GM21360 (cell line): ENCODE results near the gene LAMC3.
"Not testable (repeated sequence)": the region's sequence is repeated elsewhere in the genome, so short reads cannot be mapped to it uniquely, and the experiment has no call there.

Experiments
- ATAC-seq: cut with Tn5 transposase; IDR thresholded peaks from one replicate; pipeline ENCODE4 v1.9.1; 2021; ENCODE audit warnings: mild to moderate bottlenecking, moderate library complexity; ENCODE audit not compliant: unreplicated experiment

Gene LAMC3

GRCh38 chr9:130991778-130992681 lies 16.9 kb upstream of the LAMC3 start:
- no peak for ATAC-seq

DNA sequence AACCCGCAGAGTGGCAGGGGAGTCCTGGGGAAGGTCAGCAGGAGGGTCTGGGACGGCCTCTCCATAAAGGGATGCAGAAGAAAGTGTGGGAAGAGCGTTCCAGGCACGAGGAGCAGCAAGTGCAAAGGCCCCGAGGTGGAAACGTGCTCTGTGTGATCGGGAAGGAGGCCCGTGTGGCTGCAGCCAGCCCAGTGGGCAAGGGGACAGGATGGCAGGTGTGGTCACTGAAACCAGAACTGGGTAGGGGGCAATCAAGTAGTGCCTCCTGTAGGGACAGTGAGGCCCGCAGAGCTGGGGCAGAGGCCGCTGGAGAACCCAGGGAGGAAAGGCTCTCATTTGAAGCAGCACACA lies 16.3 kb upstream of the LAMC3 start:
- ATAC-seq, result no peak

DNA sequence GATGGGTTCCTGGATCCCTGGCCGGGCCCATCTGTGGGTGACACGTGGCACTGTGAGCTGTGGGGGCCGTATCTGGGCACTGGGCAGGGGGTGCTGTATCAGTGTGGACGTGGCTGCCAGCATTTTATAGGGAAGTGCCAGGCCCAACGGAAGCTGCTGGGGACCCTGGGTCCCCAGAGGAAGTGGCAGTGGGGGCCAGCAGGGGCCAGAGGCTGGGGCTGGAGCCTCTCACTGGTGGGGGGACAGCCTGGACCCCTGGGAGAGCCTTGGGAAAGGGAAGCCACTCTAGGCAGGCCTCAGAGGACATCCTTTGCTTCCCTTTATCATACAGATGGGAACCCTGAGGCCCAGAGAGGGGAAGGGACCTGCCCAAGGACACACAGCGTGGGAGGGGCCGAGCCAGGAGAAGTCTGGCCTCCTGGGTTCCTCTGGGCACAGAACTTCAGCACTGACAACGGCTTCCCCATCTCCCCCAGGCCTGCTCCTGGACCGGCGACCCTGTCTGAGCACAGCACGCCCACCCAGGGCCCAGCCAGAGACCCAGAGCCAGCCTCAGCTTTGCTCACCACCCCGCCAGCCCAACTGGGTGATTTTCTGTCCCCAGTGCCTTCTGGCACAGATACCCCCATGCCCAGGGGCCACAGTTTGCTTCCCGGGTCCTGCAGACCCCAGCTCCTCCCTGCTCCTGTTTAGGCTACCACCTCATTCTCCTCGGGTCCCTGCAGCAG lies 15.5 kb upstream of the LAMC3 start:
- ATAC-seq, result no peak

DNA sequence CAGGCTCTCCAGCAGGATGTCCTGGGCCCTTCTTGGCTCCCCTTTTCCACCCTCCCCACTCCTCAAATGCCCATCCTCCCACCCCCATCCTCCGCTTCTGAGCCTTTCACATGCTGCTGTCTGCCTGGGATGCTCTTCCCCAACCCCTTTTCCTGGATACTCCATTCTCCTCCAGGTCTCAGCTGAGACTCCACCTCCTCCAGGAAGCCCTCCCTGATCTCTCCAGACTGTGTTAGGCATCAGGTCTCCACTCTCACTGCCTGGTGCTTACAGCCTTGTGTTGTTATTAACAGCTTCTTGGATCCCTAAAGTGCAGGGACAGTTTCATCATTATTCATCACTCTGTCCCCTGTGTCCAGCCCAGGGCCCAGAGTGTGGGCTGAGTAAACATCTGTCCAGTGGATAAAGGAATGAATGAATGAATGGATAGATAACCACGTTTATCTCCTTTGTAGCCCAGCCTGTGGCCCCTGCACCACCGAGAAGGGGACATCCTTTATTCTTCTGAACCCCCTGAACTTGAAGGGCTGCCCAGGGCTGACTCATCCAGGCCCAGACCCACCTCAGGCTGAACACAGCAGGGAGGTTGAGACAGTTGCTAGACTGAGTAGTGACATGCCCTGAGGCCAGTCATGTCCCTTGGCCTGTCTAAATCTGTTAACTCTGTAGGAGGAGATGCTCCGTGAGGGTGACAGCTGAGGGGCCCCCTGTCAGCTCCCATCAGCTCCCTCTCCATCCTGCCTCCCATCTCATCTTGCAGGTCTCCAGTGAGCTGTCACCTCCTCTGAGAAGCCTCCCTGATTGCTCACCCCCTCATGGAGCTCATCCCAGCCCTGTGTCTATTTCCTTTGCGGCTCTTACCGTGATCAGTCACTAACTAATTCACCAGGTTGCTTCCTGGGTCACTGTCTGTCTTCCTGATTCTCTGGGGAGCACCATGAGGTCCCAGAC lies 14.6 kb upstream of the LAMC3 start:
- ATAC-seq, result no peak

- ATAC-seq, result no peak
Measured at GRCh38 chr9:130995086-130996011, 13.6 kb upstream of the LAMC3 start.

DNA sequence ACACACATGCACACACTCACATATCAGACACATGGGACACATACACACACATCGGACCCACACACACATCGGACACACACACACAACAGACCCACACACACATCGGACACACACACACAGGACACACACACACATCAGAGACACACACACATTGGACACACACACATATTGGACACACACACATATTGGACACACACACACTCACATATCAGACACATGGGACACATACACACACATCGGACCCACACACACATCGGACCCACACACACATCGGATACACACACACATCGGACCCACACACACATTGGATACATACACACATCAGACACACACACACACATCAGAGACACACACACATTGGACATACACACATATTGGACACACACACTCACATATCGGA lies 12.8 kb upstream of the LAMC3 start:
- ATAC-seq, result no peak

GRCh38 chr9:130996676-130997394 lies 12.1 kb upstream of the LAMC3 start:
- ATAC-seq, result no peak

- ATAC-seq, result no peak
Measured at GRCh38 chr9:130997395-130997684, 11.6 kb upstream of the LAMC3 start.

DNA sequence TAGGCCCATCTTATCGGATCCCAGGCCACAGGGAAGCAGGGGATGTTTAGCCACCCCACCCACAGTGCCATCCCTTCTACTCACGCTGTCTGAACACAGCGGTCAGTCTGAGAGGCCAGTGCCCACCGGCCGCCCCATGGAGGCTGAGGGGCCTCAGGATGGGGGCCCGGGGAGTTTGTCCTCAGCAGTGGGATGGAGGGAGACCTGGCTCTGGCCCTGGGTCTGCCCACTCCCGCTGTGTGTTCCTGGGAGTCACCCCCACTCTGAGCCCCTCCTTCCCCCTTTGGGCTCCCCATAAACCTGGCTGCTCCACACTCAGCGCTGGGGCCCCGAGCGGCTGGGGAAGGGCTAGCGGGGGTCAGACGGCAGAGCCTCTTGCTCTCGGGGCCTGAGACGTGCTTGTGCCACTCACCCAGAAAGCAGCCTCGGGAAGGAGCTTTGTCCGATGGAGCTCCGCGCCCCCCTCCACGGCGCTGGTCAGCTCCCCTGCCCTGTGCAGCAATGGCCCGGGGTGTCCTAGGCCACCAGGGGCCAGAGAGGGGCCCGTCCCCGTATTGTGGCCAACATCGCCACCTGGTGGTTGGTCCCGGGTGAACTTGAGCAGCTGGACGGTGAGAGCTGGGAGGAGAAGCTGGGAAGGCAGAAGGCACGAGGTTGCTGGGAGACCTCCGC lies 10.9 kb upstream of the LAMC3 start:
- ATAC-seq, result no peak

GRCh38 chr9:130998597-130999244 lies 10.3 kb upstream of the LAMC3 start:
- no peak for ATAC-seq

- ATAC-seq, result no peak
Measured at GRCh38 chr9:130999245-130999623, 9.7 kb upstream of the LAMC3 start.

DNA sequence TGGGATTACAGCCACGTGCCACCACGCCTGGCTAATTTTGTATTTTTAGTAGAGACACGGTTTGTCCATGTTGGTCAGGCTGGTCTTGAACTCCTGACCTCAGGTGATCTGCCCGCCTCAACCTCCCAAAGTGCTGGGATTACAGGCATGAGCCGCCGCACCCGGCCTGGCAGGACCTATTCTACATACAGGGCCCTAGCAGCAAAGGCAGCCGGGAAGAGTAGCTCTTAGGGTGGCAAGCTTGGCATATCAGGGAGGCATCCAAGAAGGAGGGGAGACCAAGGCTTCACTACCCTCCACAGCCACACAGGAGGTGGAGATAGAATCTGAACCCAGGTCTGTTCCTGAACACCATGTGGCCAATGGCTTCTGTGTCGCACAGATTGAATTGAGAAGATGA lies 8.4 kb upstream of the LAMC3 start:
- ATAC-seq, result not testable (repeated sequence)

- no peak for ATAC-seq
Measured at GRCh38 chr9:131001021-131001420, 8.0 kb upstream of the LAMC3 start.

DNA sequence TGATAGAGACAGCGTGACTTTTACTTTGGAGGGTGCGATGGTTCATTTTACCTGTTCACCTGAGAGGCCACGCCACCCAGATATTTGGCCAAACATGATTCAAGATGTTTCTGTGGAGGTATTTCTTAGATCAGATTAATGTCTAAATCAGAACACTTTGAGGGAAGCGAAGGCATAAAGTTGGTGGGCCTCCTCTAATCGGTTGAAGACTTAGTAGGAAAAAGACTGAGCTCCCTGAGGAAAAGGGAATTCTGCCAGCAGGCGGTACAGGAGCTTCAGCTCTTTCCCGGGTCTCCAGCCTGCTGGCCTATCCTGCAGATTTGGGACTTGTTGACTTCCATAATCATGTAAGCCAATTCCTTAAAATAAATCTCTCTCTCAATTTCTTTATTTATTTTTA lies 7.0 kb upstream of the LAMC3 start:
- ATAC-seq, result no peak

DNA sequence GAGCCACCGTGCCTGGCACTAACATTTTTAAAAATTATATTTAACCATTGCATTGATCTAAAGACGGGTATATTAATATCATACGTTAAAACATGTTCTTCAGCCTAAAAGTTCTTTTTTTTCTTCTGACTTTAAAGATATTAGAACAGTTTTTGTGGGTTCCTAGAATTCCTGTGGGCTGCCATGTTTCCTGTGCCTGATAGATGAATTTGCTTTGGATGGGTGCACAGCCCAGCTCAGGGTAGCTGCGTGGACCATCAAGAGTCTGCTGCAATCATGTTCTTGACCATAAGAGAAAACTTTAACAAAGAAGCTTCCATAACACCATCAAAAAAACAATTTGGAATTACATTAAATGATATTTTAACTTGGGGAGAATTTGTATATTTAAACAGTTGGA lies 2.4 kb upstream of the LAMC3 start:
- no peak for ATAC-seq

GRCh38 chr9:131008086-131008485 lies 888 bp upstream of the LAMC3 start:
- no peak for ATAC-seq

- no peak for ATAC-seq
Measured at GRCh38 chr9:131008563-131008908, 438 bp upstream of the LAMC3 start.

DNA sequence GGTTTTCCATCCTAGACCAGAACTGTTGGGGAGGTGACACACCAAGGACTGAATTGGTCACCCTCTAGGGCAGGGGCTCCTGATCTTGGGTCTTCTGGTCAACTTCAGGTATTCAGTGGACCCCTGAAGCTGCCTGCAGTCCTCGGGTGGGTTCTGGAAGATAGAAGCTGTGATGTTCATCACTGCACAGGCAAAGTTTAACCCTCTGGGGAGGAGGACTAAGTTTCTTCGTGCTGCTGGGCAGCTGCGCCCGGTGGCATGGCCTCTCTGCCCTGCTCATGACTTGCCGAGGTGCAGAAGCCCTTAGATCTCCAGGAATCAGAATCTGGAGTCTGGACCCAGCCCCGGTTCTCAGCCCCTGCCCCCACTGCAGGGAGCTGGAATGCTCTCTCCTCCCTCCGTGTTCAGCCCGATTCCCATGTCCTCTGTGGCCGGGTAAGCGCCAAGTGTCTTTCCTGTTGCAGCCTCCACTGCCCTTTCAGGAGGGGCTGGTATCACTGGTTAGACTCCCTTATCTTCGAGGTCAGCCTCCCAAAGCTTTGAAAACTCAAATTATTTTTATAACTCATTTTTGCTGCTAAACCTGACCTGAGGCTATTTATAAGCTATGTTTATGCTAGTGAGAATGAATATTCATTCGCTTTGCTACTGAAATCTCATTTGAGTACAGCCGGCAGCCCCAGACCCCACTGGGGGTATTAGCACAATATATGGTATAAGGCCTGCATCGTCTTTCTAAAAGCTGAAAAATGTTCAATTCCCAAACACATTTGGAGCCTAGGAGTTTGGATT lies 1.7 kb downstream of the LAMC3 start:
- no peak for ATAC-seq
